Endothelial cell of umbilical vein (primary cell): ENCODE measurements around the gene SLC52A1. TPM values are rescaled to one million over a fixed set of nuclear protein-coding genes. Genes with fewer than 3 reads are reported as not detected.

Experiments used
- BruUV-seq: library from RNA; stranded (reverse); fragments of 400-500 nt; replicated peaks from 2 replicates; lab custom pipeline; 2021; lab: Mats Ljungman, UMichigan
- CTCF ChIA-PET: fragments of 300-600, 350-600 bp; sonication (Branson Sonifier 250); formaldehyde crosslinking; loops from one replicate; lab custom pipeline; 2021; ENCODE audit warnings: antibody characterized with exemption, inconsistent platforms; lab: Charles Lee
- POLR2A ChIA-PET: fragments of 300-600, 350-600 bp; sonication (Branson Sonifier 250); formaldehyde crosslinking; loops from one replicate; lab custom pipeline; 2021; ENCODE audit warnings: antibody characterized with exemption, inconsistent platforms; lab: Charles Lee
- DNase-seq: peaks from one replicate; pipeline ENCODE4 v3.0.0-alpha.2; 2011; ENCODE audit warnings: low read depth, low spot score
- FAIRE-seq: peaks from 2 replicates; lab custom pipeline; 2011; peaks lifted over from hg19 to GRCh38; lab: Jason Lieb, UNC
- H2AFZ ChIP-seq: 2 replicates; pipeline ENCODE4 v1.6.0; 2012; ENCODE audit warnings: low read depth, low read length, control low read depth, inconsistent platforms
- H3K27ac ChIP-seq: 2 replicates; pipeline ENCODE4 v1.5.1; 2011; ENCODE audit warnings: low read depth, mild to moderate bottlenecking, control low read depth, low read length, moderate library complexity; ENCODE audit not compliant: insufficient read depth
- H3K27me3 ChIP-seq, 2 experiments: 2 replicates each; pipeline versions ENCODE4 v1.6.0 to v1.6.1; 2011; ENCODE audit warnings: low read length in 2 of 2, mixed read lengths in 1 of 2; ENCODE audit not compliant: control insufficient read depth in 2 of 2, insufficient read depth in 2 of 2
- H3K36me3 ChIP-seq, 2 experiments: 2 replicates in 1 of 2; 3 replicates in 1 of 2; pipeline ENCODE4 v1.5.1; 2011; ENCODE audit warnings: low read length in 2 of 2, mild to moderate bottlenecking in 1 of 2, moderate library complexity in 1 of 2; ENCODE audit not compliant: control insufficient read depth in 2 of 2, insufficient read depth in 2 of 2; ENCODE audit errors: extremely low read depth in 1 of 2
- H3K4me1 ChIP-seq: 3 replicates; pipeline ENCODE4 v1.5.1; 2011; ENCODE audit warnings: mild to moderate bottlenecking, low read length; ENCODE audit not compliant: control insufficient read depth, insufficient read depth; ENCODE audit errors: extremely low read depth
- H3K4me2 ChIP-seq: 2 replicates; pipeline ENCODE4 v1.6.1; 2011; ENCODE audit warnings: low read length, control low read depth, mixed read lengths; ENCODE audit not compliant: insufficient read depth
- H3K4me3 ChIP-seq, 3 experiments: fragments of 200-600 bp in 1 of 3; sonication (generic), shearing (Covaris generic) in 1 of 3; replicated peaks in 1 of 3; 2 replicates each; pipeline ENCODE4 v1.5.1; 2011 to 2016; ENCODE audit warnings: control low read depth in 3 of 3, low read length in 3 of 3, mild to moderate bottlenecking in 2 of 3, inconsistent platforms in 1 of 3, low read depth in 1 of 3, moderate library complexity in 1 of 3; ENCODE audit not compliant: insufficient read depth in 1 of 3
- H3K79me2 ChIP-seq: 2 replicates; pipeline ENCODE4 v1.6.0; 2012; ENCODE audit warnings: low read length, inconsistent platforms; ENCODE audit not compliant: control insufficient read depth, insufficient read depth
- H3K9ac ChIP-seq: replicated peaks from 2 replicates; pipeline ENCODE3; 2011; ENCODE audit warnings: low read length, control low read depth; ENCODE audit not compliant: insufficient read depth; ENCODE audit errors: extremely low read depth
- H3K9me1 ChIP-seq: replicated peaks from 3 replicates; pipeline ENCODE4 v1.6.0; 2011; ENCODE audit warnings: mild to moderate bottlenecking, low read length; ENCODE audit not compliant: control insufficient read depth, insufficient read depth; ENCODE audit errors: extremely low read depth
- H3K9me3 ChIP-seq: replicated peaks from 2 replicates; pipeline ENCODE4 v1.5.1; 2012; ENCODE audit warnings: low read length, inconsistent platforms; ENCODE audit not compliant: control insufficient read depth, insufficient read depth
- H4K20me1 ChIP-seq: replicated peaks from 2 replicates; pipeline ENCODE3; 2011; ENCODE audit warnings: mild to moderate bottlenecking, low read length; ENCODE audit not compliant: control insufficient read depth, insufficient read depth; ENCODE audit errors: extremely low read depth
- CTCF ChIP-seq, 2 donors: IDR thresholded peaks; 1 replicate in 1 of 2; 2 replicates in 1 of 2; pipeline ENCODE4 v1.5.1; 2011; ENCODE audit warnings: low read length in 2 of 2, mild to moderate bottlenecking in 2 of 2, moderate library complexity in 2 of 2, control low read depth in 1 of 2, inconsistent platforms in 1 of 2, low read depth in 1 of 2; ENCODE audit not compliant: insufficient read depth in 1 of 2; ENCODE audit errors: extremely low read depth in 1 of 2
- EZH2 ChIP-seq: IDR thresholded peaks from 2 replicates; pipeline ENCODE4 v1.6.1; 2012; ENCODE audit warnings: borderline replicate concordance, low read depth, mild to moderate bottlenecking, moderate library complexity, low read length, inconsistent platforms; ENCODE audit not compliant: severe bottlenecking
- FOS ChIP-seq: IDR thresholded peaks from 2 replicates; pipeline ENCODE4 v1.6.1; 2011; ENCODE audit warnings: mild to moderate bottlenecking, low read length, moderate library complexity, borderline replicate concordance; ENCODE audit not compliant: insufficient read depth
- GATA2 ChIP-seq: IDR thresholded peaks from 2 replicates; pipeline ENCODE4 v1.7.0; 2011; ENCODE audit warnings: low read depth, mild to moderate bottlenecking, moderate library complexity, mixed read lengths, low read length; ENCODE audit not compliant: insufficient read length, insufficient read depth
- JUN ChIP-seq: IDR thresholded peaks from 2 replicates; pipeline ENCODE4 v1.6.1; 2011; ENCODE audit warnings: borderline replicate concordance, low read depth; ENCODE audit not compliant: insufficient read length, insufficient read depth
- MAX ChIP-seq: IDR thresholded peaks from 2 replicates; pipeline ENCODE4 v1.6.1; 2011; ENCODE audit not compliant: insufficient read depth, insufficient read length
- POLR2A ChIP-seq: IDR thresholded peaks from 2 replicates; pipeline ENCODE4 v1.6.1; 2012; ENCODE audit warnings: low read depth, mild to moderate bottlenecking, control low read depth, low read length
- POLR2AphosphoS5 ChIP-seq: IDR thresholded peaks from 2 replicates; pipeline ENCODE4 v1.6.1; 2012; ENCODE audit warnings: low read depth, mild to moderate bottlenecking, control low read depth, low read length, moderate library complexity; ENCODE audit not compliant: insufficient read depth
- dilution Hi-C: fragments of 300-500 bp; cut with MboI; formaldehyde crosslinking; loops from one replicate; pipeline ENCODE4 v1.15.0; 2019; ENCODE audit warnings: low sequenced_read_pairs; ENCODE audit not compliant: extremely low pct_ligation_motif_present
- intact Hi-C: fragments of 100-400 bp; cut with micrococcal nuclease; formaldehyde crosslinking; loops from one replicate; pipeline ENCODE4 v1.10.0; 2022
- polyA plus RNA-seq, 4 experiments: library from polyadenylated mRNA; depleted of rRNA in 3 of 4; stranded (reverse) in 3 of 4; unstranded in 1 of 4; fragments of >200 nt; gene quantifications; 2 replicates each; pipeline versions ENCODE4 v1.2.1 to v1.2.3, GENCODE V29; 2011 to 2012; ENCODE audit warnings: missing spikeins in 1 of 4
- total RNA-seq: library from RNA; stranded (reverse); gene quantifications from 2 replicates; pipeline ENCODE4 v1.2.3, GENCODE V29; 2021

The SLC52A1 gene
- total and polyA plus RNA-seq, 2 donors (not counting 3 experiments of a cell fraction or from before 2014, with no cell fraction given) = 0.04 TPM; not detected in 1

GRCh38 chr17:5020502-5021023 lies 14.7 kb downstream of the SLC52A1 start:
- CTCF ChIA-PET = interaction anchor here (1.0 kb wide), 1 partner anchor 10 kb away, joined by 4 read pairs; no protein-coding TSS in a partner anchor
- dilution Hi-C loops = no loop called here
- no peaks in the 10 kb centered on the region for H3K9me1 ChIP-seq

More at GRCh38 chr17:5020502-5021023, 14.7 kb downstream of the SLC52A1 start:
- Histone ChIP-seq H3K36me3 (peaks cover 5 to 49% of the 10 kb centered on the region in 2 experiments), H3K9me3 (no peaks in the 10 kb centered on the region), H3K4me3 (no peak overlapping the region), H4K20me1 (no peaks in the 10 kb centered on the region), H3K79me2 (no peaks in the 10 kb centered on the region), H2AFZ (no peak overlapping the region), H3K4me2 (no peak overlapping the region), H3K4me1 (no peaks in the 10 kb centered on the region), H3K27ac (no peak overlapping the region), H3K27me3 (no peaks in the 10 kb centered on the region), H3K9ac (no peak overlapping the region)
- DNase-seq (no peak), FAIRE-seq (no peak)
- intact Hi-C loops = no loop called here
- POLR2A ChIA-PET = interaction anchor here (0.9 kb wide), 1 partner anchor 112 kb away, joined by 10 read pairs; no protein-coding TSS in a partner anchor
- no TSS peak for BruUV-seq
- TF ChIP-seq FOS = no peak
- no peak for TF ChIP-seq MAX
- no peak for TF ChIP-seq GATA2
- no peak for TF ChIP-seq POLR2AphosphoS5
- no peak for TF ChIP-seq CTCF (IDR thresholded peaks at IDR 0.05; ENCODE audit: extremely low read depth in 1 of 2, insufficient read depth in 1 of 2, low read depth in 1 of 2, low read length in 2 of 2)
- TF ChIP-seq EZH2 = no peak
- TF ChIP-seq POLR2A = no peak
- TF ChIP-seq JUN = no peak
